Adrenal gland (tissue), 5 donors: Measurements from ENCODE around the gene UCN2.

Source experiments
- CTCF ChIP-seq, 6 experiments: fragments of 450-650 bp in 4 of 6; fragments of 200-600 bp in 2 of 6; sonication (generic) in 1 of 6; IDR thresholded peaks; 1 replicate in 5 of 6; 2 replicates in 1 of 6; pipeline versions ENCODE4 v1.5.1 to v1.8.0; 2016 to 2021; ENCODE audit warnings: antibody characterized with exemption in 6 of 6, mild to moderate bottlenecking in 2 of 6, moderate library complexity in 1 of 6
- POLR2A ChIP-seq, 2 donors: fragments of 450-650 bp; IDR thresholded peaks; one replicate each; pipeline ENCODE4 v1.6.1; 2017; ENCODE audit warnings: antibody characterized with exemption in 2 of 2, mild to moderate bottlenecking in 2 of 2, moderate library complexity in 1 of 2
- donor health status: DM: no; HTN: no; CAD: no.

- no peak for TF ChIP-seq POLR2A (IDR thresholded peaks at IDR 0.05)
- no peak for TF ChIP-seq CTCF (IDR thresholded peaks at IDR 0.05)
These were observed 2.8 kb upstream of the UCN2 start for GRCh38 chr3:48566401-48566760.
